T-cell (primary cell): ENCODE results near the gene CHRNA4. TPM values are rescaled to one million over a fixed set of nuclear protein-coding genes. Genes with fewer than 3 reads are reported as not detected.
A peak's percentile ranks its signal among the peaks of the same experiment; 100 is the strongest.

Experiments used
- ATAC-seq, 4 experiments: fragments of 200-7000 bp in 3 of 4; fragments of 150-1000 bp in 1 of 4; cut with Tn5 transposase; replicated peaks in 1 of 4; 1 replicate in 3 of 4; 2 replicates in 1 of 4; pipeline ENCODE4 v1.10.0; 2021; ENCODE audit warnings: moderate library complexity in 3 of 4, mild to moderate bottlenecking in 2 of 4, moderate number of reproducible peaks in 1 of 4
- CTCF ChIA-PET, 2 donors: fragments of 300-600 bp; sonication (Branson Sonifier 250); formaldehyde crosslinking; loops; one replicate each; lab custom pipeline; 2022; ENCODE audit warnings: antibody characterized with exemption in 2 of 2; lab: Charles Lee
- POLR2A ChIA-PET, 2 donors: fragments of 300-600 bp; sonication (Branson Sonifier 250); formaldehyde crosslinking; loops; one replicate each; lab custom pipeline; 2022; ENCODE audit warnings: antibody characterized with exemption in 2 of 2; lab: Charles Lee
- DNase-seq, 35 experiments: peaks; one replicate each; pipeline versions ENCODE4 v3.0.0 to v3.0.0-alpha.2; 2013 to 2023
- H3K27ac ChIP-seq: one replicate; pipeline ENCODE4 v1.5.1; 2013; ENCODE audit warnings: low read length
- H3K27me3 ChIP-seq, 2 experiments: replicated peaks in 1 of 2; 1 replicate in 1 of 2; 2 replicates in 1 of 2; pipeline versions ENCODE4 v1.6.1 to v1.7.0; 2013; ENCODE audit warnings: low read length in 1 of 2, mixed read lengths in 1 of 2; ENCODE audit not compliant: control insufficient read depth in 2 of 2, insufficient read depth in 2 of 2; ENCODE audit errors: extremely low read depth in 1 of 2
- H3K36me3 ChIP-seq, 2 donors: 1 replicate in 1 of 2; 2 replicates in 1 of 2; pipeline versions ENCODE4 v1.6.1 to v1.7.0; 2013; ENCODE audit warnings: low read length in 1 of 2; ENCODE audit not compliant: control insufficient read depth in 2 of 2, insufficient read depth in 1 of 2; ENCODE audit errors: extremely low read depth in 1 of 2
- H3K4me1 ChIP-seq, 2 experiments: 1 replicate in 1 of 2; 2 replicates in 1 of 2; pipeline versions ENCODE4 v1.6.1 to v1.7.0; 2013; ENCODE audit warnings: low read length in 2 of 2, mixed read lengths in 1 of 2; ENCODE audit not compliant: insufficient read depth in 2 of 2, control insufficient read depth in 1 of 2; ENCODE audit errors: extremely low read depth in 1 of 2
- H3K4me3 ChIP-seq, 2 donors: 1 replicate in 1 of 2; 2 replicates in 1 of 2; pipeline versions ENCODE4 v1.5.1 to v1.7.0; 2013; ENCODE audit warnings: mild to moderate bottlenecking in 2 of 2, low read length in 1 of 2, moderate library complexity in 1 of 2; ENCODE audit not compliant: control insufficient read depth in 1 of 2; ENCODE audit errors: extremely low read depth in 1 of 2
- H3K9me3 ChIP-seq: 2 replicates; pipeline ENCODE4 v1.7.0; 2013
- H3K27ac Mint-ChIP-seq, 2 donors: one replicate each; pipeline ENCODE4 v1.8.0; 2020 to 2021; ENCODE audit warnings: mild to moderate bottlenecking in 2 of 2, mixed read lengths in 2 of 2
- H3K27me3 Mint-ChIP-seq, 2 donors: one replicate each; pipeline ENCODE4 v1.8.0; 2021 to 2022; ENCODE audit warnings: mixed read lengths in 2 of 2
- H3K36me3 Mint-ChIP-seq: one replicate; pipeline ENCODE4 v1.8.0; 2021; ENCODE audit warnings: mixed read lengths
- H3K4me1 Mint-ChIP-seq, 3 donors: one replicate each; pipeline ENCODE4 v1.8.0; 2020 to 2022; ENCODE audit warnings: mixed read lengths in 3 of 3, mild to moderate bottlenecking in 1 of 3
- H3K4me3 Mint-ChIP-seq, 3 donors: one replicate each; pipeline ENCODE4 v1.8.0; 2020 to 2022; ENCODE audit warnings: mild to moderate bottlenecking in 3 of 3, mixed read lengths in 3 of 3, moderate library complexity in 3 of 3
- H3K9me3 Mint-ChIP-seq, 3 donors: one replicate each; pipeline ENCODE4 v1.8.0; 2020 to 2022; ENCODE audit warnings: mixed read lengths in 3 of 3
- WGBS: methylation state at CpG from one replicate; pipeline ENCODE4 v1.1.5; 2013; ENCODE audit warnings: missing lambda C conversion rate; ENCODE audit not compliant: insufficient coverage; 5-methylcytosine and 5-hydroxymethylcytosine counted together
- total RNA-seq, 35 experiments: library from RNA in 6 of 35; stranded (reverse) in 6 of 35; fragments of 120-200 nt in 1 of 35; gene quantifications; one replicate each; pipeline versions ENCODE4 v1.2.1 to v1.2.4 and lab custom pipeline; 2013 to 2026

Gene CHRNA4
- total RNA-seq, 5 donors from 2014 or later (not counting 1 experiment from before 2014, with no cell fraction given), result not detected

DNA sequence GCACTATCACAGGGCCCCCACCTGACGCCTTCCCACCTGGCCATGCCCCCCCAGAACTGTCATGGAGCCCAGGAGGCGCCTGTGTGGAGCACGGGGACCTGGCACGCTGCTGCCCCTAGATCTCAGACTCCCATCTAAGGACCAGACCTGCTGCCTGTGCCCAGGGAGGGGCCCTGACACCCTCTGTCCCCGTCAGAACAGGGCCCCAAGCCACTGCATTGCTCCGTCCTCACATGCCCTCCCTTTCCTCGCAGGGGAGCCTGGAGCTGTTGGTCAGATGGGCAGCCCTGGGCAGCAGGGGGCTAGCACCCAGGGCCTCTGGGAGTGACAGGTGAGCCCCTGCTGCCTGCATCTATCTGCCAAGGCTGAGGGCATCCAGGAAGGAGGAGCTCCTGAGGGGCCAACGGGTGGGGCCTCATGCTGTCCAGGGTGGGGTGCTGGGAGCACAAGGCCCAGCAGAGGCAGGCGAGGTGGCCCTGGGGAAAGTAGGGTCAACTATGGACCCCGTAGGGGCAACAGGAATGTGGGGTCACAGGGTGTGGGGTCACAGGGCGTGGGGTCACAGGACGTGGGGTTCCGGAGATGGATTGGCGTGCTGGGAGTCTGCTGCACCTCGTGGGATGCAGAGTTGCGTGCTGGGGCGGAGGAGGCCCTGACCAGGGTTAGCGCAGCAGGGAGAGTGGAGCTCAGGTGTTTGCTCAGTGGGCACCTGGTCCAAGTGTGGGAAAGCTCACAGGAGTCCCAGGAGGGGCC, 31.6 kb downstream of the CHRNA4 start:
- ATAC-seq, result no peak
- peak overlapping the region in 1 of 2 donors; percentile 39 for H3K27ac Mint-ChIP-seq
- Histone ChIP-seq H3K4me3 (no peak overlapping the region), H3K9me3 (no peaks in the 10 kb centered on the region), H3K27ac (no peak overlapping the region), H3K27me3 (peaks cover 0 to 29% of the 10 kb centered on the region in 2 experiments), H3K4me1 (peaks cover 0 to 20% of the 10 kb centered on the region in 2 experiments), H3K36me3 (no peaks in the 10 kb centered on the region)
- no peaks in the 10 kb centered on the region for H3K36me3 Mint-ChIP-seq
- DNase-seq, result no peak
- no peak overlapping the region for H3K4me3 Mint-ChIP-seq
- H3K9me3 Mint-ChIP-seq, result peaks cover 6 to 9% (median 7%) of the 10 kb centered on the region in 3 donors
- H3K4me1 Mint-ChIP-seq, result peaks cover 0 to 5% (median 2%) of the 10 kb centered on the region in 3 donors
- ChIA-PET CTCF (no interaction called here), POLR2A (no interaction called here)
- 87% methylated on average over 18 of the region's 18 CpGs for WGBS
- peaks cover 4 to 7% of the 10 kb centered on the region in 2 donors for H3K27me3 Mint-ChIP-seq

DNA sequence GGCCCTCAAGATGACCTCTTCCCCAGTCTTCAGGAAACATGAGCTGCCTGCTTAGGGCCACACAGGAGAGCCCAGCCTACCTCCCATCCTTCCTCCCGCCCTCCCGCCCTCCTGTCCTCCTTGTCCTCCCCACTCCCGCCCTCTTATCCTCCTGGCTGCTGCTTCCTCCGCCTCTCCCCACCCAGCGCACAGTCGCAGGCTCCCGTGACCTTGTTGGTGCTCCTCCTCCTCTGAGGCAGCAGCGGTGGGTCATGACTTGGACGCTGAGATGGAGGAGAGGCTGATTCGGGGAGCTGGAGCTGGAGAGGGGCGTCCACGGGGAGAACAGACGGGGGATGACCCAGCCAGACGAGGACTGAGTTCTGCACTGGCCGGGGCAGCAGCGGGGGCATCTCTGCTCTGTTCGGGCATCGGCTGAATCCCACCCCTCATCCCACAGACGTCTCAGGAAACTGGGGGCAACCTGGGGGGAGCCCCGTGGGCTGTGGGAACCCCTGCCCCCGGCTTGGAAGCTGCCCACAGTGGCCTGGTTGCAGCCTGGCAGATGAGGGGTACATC, 32.4 kb downstream of the CHRNA4 start:
- Histone ChIP-seq H3K4me3 (no peak overlapping the region), H3K27ac (no peak overlapping the region), H3K9me3 (no peaks in the 10 kb centered on the region), H3K36me3 (no peaks in the 10 kb centered on the region), H3K4me1 (peaks cover 0 to 20% of the 10 kb centered on the region in 2 experiments), H3K27me3 (peaks cover 0 to 26% of the 10 kb centered on the region in 2 experiments)
- H3K27me3 Mint-ChIP-seq, result peaks cover 2 to 8% of the 10 kb centered on the region in 2 donors
- DNase-seq (no peak), ATAC-seq (no peak)
- H3K36me3 Mint-ChIP-seq, result no peaks in the 10 kb centered on the region
- H3K4me3 Mint-ChIP-seq, result no peak overlapping the region
- H3K4me1 Mint-ChIP-seq, result peaks cover 0 to 5% (median 2%) of the 10 kb centered on the region in 3 donors
- H3K27ac Mint-ChIP-seq, result no peak overlapping the region
- CTCF ChIA-PET, result no interaction called here
- POLR2A ChIA-PET, result no interaction called here
- H3K9me3 Mint-ChIP-seq, result peaks cover 6 to 9% (median 7%) of the 10 kb centered on the region in 3 donors
- 70% methylated on average over 10 of the region's 21 CpGs for WGBS

DNA sequence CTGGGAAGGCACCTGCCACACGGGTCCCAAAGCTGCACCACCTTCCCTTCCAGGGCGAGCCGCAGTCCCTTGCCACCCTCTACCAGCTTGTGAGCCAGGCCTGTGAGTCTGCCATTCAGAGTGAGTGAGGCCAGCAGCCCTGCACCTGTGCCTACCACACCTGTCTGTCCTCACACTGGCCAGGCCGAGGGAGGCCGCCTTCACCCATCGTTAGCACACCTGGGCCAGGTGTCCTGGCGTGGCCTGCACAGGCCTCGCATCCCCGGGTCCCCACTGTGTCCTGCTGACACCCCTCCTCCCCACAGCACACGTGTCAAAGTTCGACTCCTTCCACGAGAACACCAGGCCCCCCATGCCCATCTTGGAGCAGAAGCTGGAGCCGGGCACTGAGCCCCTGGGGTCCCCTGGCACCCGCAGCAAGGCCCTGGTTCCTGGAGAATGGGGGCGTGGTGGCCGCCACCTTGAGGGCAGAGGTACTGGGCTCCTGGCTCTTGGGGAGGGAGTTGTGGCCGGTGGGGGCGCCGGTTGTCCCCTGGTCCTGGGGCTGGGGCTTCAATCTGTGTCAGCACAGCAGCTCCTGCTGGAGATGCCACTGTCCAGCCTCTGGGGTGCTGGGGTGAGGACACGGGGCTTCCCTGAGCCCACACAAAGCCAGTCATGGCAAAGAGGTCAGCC, 33.0 kb downstream of the CHRNA4 start:
- ChIA-PET POLR2A (no interaction called here), CTCF (no interaction called here)
- peaks cover 0 to 20% of the 10 kb centered on the region in 2 experiments for H3K4me1 ChIP-seq
- H3K9me3 ChIP-seq, result no peaks in the 10 kb centered on the region
- H3K4me3 Mint-ChIP-seq, result no peak overlapping the region
- H3K4me3 ChIP-seq, result no peak overlapping the region
- peak overlapping the region; percentile 65 to 91 for H3K27ac Mint-ChIP-seq
- DNase-seq (no peak), ATAC-seq (peak in 1 of 4 experiments; percentile 37)
- peaks cover 6 to 9% (median 7%) of the 10 kb centered on the region in 3 donors for H3K9me3 Mint-ChIP-seq
- H3K36me3 ChIP-seq, result no peaks in the 10 kb centered on the region
- H3K27me3 ChIP-seq, result peaks cover 0 to 20% of the 10 kb centered on the region in 2 experiments
- 83% methylated on average over 16 of the region's 20 CpGs for WGBS
- no peak overlapping the region for H3K27ac ChIP-seq
- peaks cover 0 to 5% (median 2%) of the 10 kb centered on the region in 3 donors for H3K4me1 Mint-ChIP-seq
- no peaks in the 10 kb centered on the region for H3K36me3 Mint-ChIP-seq
- H3K27me3 Mint-ChIP-seq, result peaks cover 2 to 10% of the 10 kb centered on the region in 2 donors

DNA sequence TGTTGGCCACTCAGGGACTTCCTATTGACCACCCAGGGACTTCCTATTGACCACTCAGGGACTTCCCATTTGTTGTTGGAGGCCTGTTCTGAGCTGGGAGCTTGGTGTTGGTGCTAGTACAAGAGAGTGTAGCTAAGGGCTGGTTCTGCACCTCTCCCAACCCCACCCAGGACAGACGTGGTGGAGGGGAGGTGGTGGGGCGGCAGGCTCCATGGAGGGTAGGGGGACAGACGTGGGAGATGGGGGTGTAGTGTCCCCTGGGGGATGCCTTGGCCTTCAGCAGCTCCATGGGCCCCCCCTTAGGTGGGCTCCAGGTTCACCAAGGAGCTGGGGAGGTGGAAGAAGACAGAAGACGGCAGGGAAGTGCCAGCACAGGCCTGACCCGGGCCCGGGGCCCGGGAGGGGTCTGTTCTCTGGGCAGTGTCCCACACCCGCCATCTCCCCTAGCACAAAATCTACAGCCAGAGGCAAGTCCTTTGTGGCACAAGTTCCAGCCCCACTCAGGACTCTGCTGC, 33.9 kb downstream of the CHRNA4 start:
- DNase-seq (peak in 1 of 35 experiments; percentile 6), ATAC-seq (peak in 2 of 4 experiments; percentile 32 to 42)
- peaks cover 0 to 5% (median 2%) of the 10 kb centered on the region in 3 donors for H3K4me1 Mint-ChIP-seq
- peaks cover 3 to 10% of the 10 kb centered on the region in 2 donors for H3K27me3 Mint-ChIP-seq
- peaks cover 6 to 9% (median 7%) of the 10 kb centered on the region in 3 donors for H3K9me3 Mint-ChIP-seq
- no peak overlapping the region for H3K4me3 Mint-ChIP-seq
- H3K27ac Mint-ChIP-seq, result peak overlapping the region; percentile 86 to 91
- WGBS, result 68% methylated on average over 5 of the region's 8 CpGs
- ChIA-PET CTCF (no interaction called here), POLR2A (no interaction called here)
- H3K27ac ChIP-seq, result peak overlapping the region; percentile 86
- H3K4me3 ChIP-seq, result no peak overlapping the region
- peaks cover 0 to 20% of the 10 kb centered on the region in 2 experiments for H3K4me1 ChIP-seq
- no peaks in the 10 kb centered on the region for H3K9me3 ChIP-seq
- no peaks in the 10 kb centered on the region for H3K36me3 ChIP-seq
- no peaks in the 10 kb centered on the region for H3K36me3 Mint-ChIP-seq
- H3K27me3 ChIP-seq, result peaks cover 0 to 17% of the 10 kb centered on the region in 2 experiments

DNA sequence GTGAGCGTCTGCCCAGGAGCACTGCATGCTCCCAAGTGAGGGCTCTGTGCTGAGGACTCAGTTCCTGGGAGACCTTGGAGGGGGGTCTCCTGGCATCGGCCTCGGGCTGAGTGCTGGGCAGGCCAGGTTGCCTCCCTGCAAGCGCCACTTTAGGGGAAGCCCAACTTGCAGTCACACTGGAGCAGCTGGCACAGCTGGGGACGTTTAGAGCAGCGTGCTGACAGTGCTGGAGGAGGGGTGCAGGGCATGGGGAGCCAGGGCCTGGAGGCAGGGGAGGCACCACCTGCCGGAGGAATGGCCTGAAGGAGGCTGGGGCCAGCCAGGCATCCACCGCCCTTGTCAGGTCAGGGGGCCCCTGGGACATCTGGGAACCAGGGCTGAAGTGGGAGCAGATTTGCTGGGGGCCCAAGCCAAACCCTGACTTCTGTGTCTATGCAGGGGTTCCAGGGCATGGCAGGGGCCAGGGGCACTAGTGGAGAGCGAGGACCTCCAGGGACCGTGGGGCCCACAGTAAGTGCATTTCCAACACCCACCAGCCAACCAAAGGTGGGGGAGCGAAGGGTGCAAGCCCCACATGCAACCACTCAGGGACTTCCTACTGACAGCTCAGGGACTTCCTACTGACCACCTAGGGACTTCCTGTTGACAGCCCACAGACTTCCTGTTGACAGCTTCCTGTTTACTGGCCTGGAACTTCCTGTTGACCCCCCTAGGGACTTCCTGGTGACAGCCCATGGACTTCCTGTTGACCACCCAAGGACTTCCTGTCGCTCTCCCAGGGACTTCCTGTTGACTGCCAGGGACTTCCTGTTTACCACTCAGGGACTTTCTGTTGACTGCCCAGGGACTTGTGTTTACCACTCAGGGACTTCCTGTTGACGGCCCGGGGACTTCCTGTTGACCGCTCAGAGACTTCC, 34.6 kb downstream of the CHRNA4 start:
- H3K9me3 ChIP-seq, result no peaks in the 10 kb centered on the region
- peak in 2 of 4 experiments; percentile 18 to 31 for ATAC-seq
- no peak for DNase-seq
- peaks cover 3 to 6% of the 10 kb centered on the region in 2 donors for H3K27me3 Mint-ChIP-seq
- H3K9me3 Mint-ChIP-seq, result peaks cover 1 to 2% (median 2%) of the 10 kb centered on the region in 3 donors
- ChIA-PET POLR2A (no interaction called here), CTCF (no interaction called here)
- peak overlapping the region; percentile 86 to 91 for H3K27ac Mint-ChIP-seq
- no peaks in the 10 kb centered on the region for H3K36me3 ChIP-seq
- peak overlapping the region; percentile 86 for H3K27ac ChIP-seq
- no peak overlapping the region for H3K4me3 ChIP-seq
- H3K36me3 Mint-ChIP-seq, result no peaks in the 10 kb centered on the region
- WGBS, result 76% methylated on average over 14 of the region's 15 CpGs
- H3K4me1 ChIP-seq, result peaks cover 0 to 20% of the 10 kb centered on the region in 2 experiments
- peaks cover 0 to 5% (median 2%) of the 10 kb centered on the region in 3 donors for H3K4me1 Mint-ChIP-seq
- H3K27me3 ChIP-seq, result peaks cover 0 to 20% of the 10 kb centered on the region in 2 experiments
- H3K4me3 Mint-ChIP-seq, result no peak overlapping the region
